ENCODE data around the gene STK33. TPM values are rescaled to one million over a fixed set of nuclear protein-coding genes. Genes with fewer than 3 reads are reported as not detected.

Gene STK33
- total RNA-seq, 1 donor from 2014 or later, result 14.9 TPM

DNA sequence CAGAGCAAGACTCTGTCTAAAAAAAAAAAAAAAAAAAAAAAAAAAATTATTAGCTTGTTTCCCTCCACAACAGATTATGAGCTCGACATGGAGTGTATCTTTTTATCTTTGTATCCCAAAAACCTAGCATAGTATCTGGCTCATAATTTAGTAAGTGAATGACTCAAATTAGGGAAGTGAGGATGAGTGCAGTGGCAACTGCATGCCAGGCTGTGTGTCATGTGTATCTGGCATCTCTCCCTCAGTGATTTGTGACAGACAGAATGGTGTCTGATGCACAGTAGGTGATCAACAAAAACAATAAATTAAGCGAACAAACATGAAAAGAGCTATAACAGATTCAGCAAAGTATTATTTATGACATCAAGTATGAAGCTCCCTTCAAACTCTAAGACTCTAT lies 7.2 kb downstream of the STK33 start:
- Histone ChIP-seq H3K36me3 (ENCODE audit: control insufficient read depth, insufficient read depth, low read length) (no peaks in the 10 kb centered on the region), H3K4me3 (ENCODE audit: low read depth, low read length) (no peak overlapping the region), H3K27me3 (ENCODE audit: control insufficient read depth, insufficient read depth, low read length) (no peaks in the 10 kb centered on the region)
- TF ChIP-seq, protein P1, sequence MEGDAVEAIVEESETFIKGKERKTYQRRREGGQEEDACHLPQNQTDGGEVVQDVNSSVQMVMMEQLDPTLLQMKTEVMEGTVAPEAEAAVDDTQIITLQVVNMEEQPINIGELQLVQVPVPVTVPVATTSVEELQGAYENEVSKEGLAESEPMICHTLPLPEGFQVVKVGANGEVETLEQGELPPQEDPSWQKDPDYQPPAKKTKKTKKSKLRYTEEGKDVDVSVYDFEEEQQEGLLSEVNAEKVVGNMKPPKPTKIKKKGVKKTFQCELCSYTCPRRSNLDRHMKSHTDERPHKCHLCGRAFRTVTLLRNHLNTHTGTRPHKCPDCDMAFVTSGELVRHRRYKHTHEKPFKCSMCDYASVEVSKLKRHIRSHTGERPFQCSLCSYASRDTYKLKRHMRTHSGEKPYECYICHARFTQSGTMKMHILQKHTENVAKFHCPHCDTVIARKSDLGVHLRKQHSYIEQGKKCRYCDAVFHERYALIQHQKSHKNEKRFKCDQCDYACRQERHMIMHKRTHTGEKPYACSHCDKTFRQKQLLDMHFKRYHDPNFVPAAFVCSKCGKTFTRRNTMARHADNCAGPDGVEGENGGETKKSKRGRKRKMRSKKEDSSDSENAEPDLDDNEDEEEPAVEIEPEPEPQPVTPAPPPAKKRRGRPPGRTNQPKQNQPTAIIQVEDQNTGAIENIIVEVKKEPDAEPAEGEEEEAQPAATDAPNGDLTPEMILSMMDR (IDR thresholded peaks at IDR 0.05; ENCODE audit: insufficient read depth, low read length, poor library complexity, severe bottlenecking), result no peak
- no peak for DNase-seq (ENCODE audit: low read depth)

DNA sequence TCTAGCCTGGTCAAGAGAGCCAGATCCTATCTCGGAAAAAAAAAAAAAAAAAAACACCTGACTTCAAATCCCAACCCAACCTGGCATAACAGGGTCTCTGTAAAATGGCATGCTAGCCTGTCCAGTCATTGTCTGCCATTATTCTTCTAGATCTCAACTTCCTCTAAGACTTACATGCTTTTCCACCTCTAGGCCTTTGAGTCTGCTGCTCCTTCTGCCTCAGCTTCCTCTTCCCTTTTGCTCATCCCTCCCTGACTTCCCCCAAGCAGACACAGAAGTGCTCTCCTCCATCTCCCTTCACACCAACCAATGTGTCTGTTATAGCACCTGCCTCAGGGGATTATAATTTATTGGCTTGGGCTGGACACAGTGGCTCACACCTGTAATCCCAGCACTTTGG lies 7.8 kb downstream of the STK33 start:
- Histone ChIP-seq H3K4me3 (ENCODE audit: low read depth, low read length) (no peak overlapping the region), H3K27me3 (ENCODE audit: control insufficient read depth, insufficient read depth, low read length) (no peaks in the 10 kb centered on the region), H3K36me3 (ENCODE audit: control insufficient read depth, insufficient read depth, low read length) (no peaks in the 10 kb centered on the region)
- TF ChIP-seq, protein P1 (IDR thresholded peaks at IDR 0.05; ENCODE audit: insufficient read depth, low read length, poor library complexity, severe bottlenecking), result no peak
- DNase-seq (ENCODE audit: low read depth), result no peak

DNA sequence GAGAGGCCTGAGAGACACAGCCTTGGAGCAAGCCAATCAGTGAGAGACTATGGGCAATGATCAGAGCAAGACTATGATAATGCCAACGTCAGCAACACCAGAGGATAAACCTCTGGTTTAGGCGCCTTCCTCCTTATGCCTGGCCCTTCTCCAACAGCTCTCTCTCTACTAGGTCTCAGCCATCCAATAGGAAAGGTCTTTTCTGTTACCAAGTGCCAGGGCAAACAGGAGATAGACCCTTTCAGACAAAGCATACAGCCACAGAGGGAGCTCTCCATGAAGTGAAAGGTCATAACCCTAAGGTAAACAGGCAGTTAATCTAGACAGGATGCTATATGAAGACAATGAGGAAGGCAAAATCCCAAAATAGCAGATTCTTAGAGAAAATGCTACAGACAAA lies 9.5 kb downstream of the STK33 start:
- TF ChIP-seq, protein P1 (IDR thresholded peaks at IDR 0.05; ENCODE audit: insufficient read depth, low read length, poor library complexity, severe bottlenecking), result no peak
- no peak for DNase-seq (ENCODE audit: low read depth)
- no peak overlapping the region for H3K4me3 ChIP-seq (ENCODE audit: low read depth, low read length)
- H3K27me3 ChIP-seq (ENCODE audit: control insufficient read depth, insufficient read depth, low read length), result no peaks in the 10 kb centered on the region
- no peaks in the 10 kb centered on the region for H3K36me3 ChIP-seq (ENCODE audit: control insufficient read depth, insufficient read depth, low read length)

DNA sequence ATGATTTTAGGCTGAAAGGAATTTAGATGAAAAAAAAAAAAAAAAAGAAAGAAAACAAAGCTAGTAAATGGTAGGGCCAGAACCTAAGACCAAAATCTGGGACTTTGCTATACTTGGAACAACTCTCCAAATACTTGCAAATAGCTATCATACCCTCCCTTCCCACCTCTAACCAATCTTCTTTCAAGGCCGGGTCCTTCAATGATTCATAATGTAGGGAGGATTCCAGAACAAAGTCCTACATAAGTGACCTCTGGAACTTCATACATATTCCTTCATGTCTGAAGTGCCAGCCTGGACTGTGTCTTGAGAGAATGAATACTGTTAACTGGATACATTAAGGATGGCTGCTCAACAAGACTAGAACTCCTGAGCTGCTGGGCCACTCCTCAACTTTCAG lies 9.9 kb downstream of the STK33 start:
- TF ChIP-seq, protein P1 (IDR thresholded peaks at IDR 0.05; ENCODE audit: insufficient read depth, low read length, poor library complexity, severe bottlenecking), result no peak
- H3K27me3 ChIP-seq (ENCODE audit: control insufficient read depth, insufficient read depth, low read length), result no peaks in the 10 kb centered on the region
- no peak overlapping the region for H3K4me3 ChIP-seq (ENCODE audit: low read depth, low read length)
- DNase-seq (ENCODE audit: low read depth), result no peak
- H3K36me3 ChIP-seq (ENCODE audit: control insufficient read depth, insufficient read depth, low read length), result no peaks in the 10 kb centered on the region

DNA sequence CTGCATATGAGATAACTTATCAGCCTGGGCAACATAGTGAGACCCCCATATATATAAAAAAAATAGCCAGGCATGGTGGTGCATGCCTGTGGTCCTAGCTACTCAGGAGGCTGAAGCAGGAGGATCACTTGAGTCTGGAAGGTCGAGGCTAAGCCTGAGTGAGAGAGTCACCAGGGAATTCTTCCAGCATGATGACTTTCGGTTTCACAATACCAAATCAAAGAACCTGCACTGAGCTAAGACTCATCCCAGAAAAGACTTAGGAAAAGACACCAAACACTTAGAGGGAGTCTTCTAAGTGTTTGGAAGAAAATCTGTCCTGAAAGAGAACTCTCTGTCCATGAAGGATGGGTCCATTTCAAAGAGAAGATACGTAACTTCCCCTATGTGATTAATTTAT lies 12.7 kb downstream of the STK33 start:
- DNase-seq (ENCODE audit: low read depth), result no peak
- Histone ChIP-seq H3K36me3 (ENCODE audit: control insufficient read depth, insufficient read depth, low read length) (no peaks in the 10 kb centered on the region), H3K27me3 (ENCODE audit: control insufficient read depth, insufficient read depth, low read length) (no peaks in the 10 kb centered on the region), H3K4me3 (ENCODE audit: low read depth, low read length) (no peak overlapping the region)
- TF ChIP-seq, protein P1 (IDR thresholded peaks at IDR 0.05; ENCODE audit: insufficient read depth, low read length, poor library complexity, severe bottlenecking), result no peak

DNA sequence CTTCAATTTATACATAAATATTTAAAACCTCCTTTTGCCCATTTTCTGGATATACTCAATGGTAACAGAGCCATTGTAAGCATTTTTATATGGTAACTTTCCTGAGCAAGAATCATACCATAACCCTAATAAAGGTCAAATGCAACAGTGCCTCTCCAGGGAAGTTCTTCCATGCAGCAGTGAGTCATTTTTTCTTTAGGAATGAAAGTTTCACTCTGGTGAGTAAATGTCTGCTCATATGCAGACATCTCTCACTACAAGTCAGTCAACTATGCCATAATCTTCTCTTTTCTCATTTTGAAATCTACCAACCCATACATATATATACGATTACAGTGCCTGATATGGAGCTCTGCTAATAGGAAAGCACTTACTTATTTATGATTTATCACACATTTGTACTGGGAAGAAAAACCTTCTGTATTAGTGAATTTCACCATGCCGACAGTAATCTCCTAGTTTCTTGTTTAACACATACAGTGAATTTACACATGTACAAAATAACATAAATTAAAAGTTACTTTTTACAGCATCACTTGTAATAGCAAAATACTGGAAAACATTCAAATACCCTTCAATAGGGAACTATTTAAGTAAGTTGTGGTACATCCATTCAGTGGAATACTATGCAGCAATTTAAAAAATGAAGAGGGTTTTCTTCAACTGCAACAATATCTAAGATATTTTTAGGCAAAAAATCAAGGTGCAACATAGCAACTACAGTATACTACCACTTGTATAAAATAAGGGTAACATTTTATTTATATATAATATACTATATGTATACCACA lies 16.0 kb downstream of the STK33 start:
- Histone ChIP-seq H3K4me3 (ENCODE audit: low read depth, low read length) (no peak overlapping the region), H3K36me3 (ENCODE audit: control insufficient read depth, insufficient read depth, low read length) (no peaks in the 10 kb centered on the region), H3K27me3 (ENCODE audit: control insufficient read depth, insufficient read depth, low read length) (no peaks in the 10 kb centered on the region)
- DNase-seq (ENCODE audit: low read depth), result no peak
- TF ChIP-seq, protein P1 (IDR thresholded peaks at IDR 0.05; ENCODE audit: insufficient read depth, low read length, poor library complexity, severe bottlenecking), result no peak
